Mucosa of stomach (tissue), 1 donor: ENCODE measurements around the gene OSBPL8.
"Not testable (repeated sequence)": the region's sequence is repeated elsewhere in the genome, so short reads cannot be mapped to it uniquely, and the experiment has no call there.

Experiments
- H3K27me3 ChIP-seq: one replicate; pipeline ENCODE4 v1.7.0; 2013; ENCODE audit warnings: mild to moderate bottlenecking, low read length; ENCODE audit not compliant: control insufficient read depth, insufficient read depth
- H3K36me3 ChIP-seq: one replicate; pipeline ENCODE4 v1.7.0; 2013; ENCODE audit warnings: low read length; ENCODE audit not compliant: control insufficient read depth, insufficient read depth
- H3K4me1 ChIP-seq: one replicate; pipeline ENCODE4 v1.7.0; 2013; ENCODE audit warnings: mild to moderate bottlenecking, low read length; ENCODE audit not compliant: control insufficient read depth, insufficient read depth
- H3K4me3 ChIP-seq: one replicate; pipeline ENCODE4 v1.7.0; 2013; ENCODE audit warnings: low read length
- H3K9ac ChIP-seq: one replicate; pipeline ENCODE4 v1.7.0; 2013; ENCODE audit warnings: mild to moderate bottlenecking, low read length, moderate library complexity
- H3K9me3 ChIP-seq: one replicate; pipeline ENCODE4 v1.7.0; 2013; ENCODE audit warnings: mild to moderate bottlenecking, low read length, moderate library complexity; ENCODE audit not compliant: control insufficient read depth
- donor health status: Pancreatic carcinoma.

The OSBPL8 gene

GRCh38 chr12:76332606-76333005 is 227.0 kb downstream of the OSBPL8 start:
- H3K9me3 ChIP-seq, result no peaks in the 10 kb centered on the region
- H3K36me3 ChIP-seq, result no peaks in the 10 kb centered on the region

DNA sequence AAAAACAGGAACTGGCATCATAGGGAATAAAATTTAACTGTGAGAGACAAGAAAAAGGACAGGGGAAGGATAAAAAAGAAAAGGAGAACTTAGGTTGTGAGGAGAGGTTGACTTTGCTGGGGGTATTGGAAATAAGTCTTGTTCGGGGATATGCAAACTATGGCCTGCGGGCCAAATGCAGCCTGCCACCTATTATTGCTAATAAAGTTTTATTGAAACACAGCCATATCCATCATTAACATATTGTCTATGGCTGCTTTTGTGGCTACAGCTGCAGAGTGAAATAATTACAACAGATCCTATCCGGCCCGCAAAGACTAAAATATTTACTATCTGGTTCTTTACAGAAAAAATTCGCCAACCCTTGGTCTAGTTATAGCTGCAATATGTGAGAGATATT is 230.0 kb downstream of the OSBPL8 start:
- no peak overlapping the region for H3K9ac ChIP-seq
- no peaks in the 10 kb centered on the region for H3K36me3 ChIP-seq
- H3K4me3 ChIP-seq, result no peak overlapping the region
- H3K4me1 ChIP-seq, result no peaks in the 10 kb centered on the region
- H3K27me3 ChIP-seq, result no peaks in the 10 kb centered on the region
- no peaks in the 10 kb centered on the region for H3K9me3 ChIP-seq

More at GRCh38 chr12:76332606-76333005, 227.0 kb downstream of the OSBPL8 start:
- no peak overlapping the region for H3K9ac ChIP-seq
- H3K4me3 ChIP-seq, result no peak overlapping the region
- no peaks in the 10 kb centered on the region for H3K4me1 ChIP-seq
- no peaks in the 10 kb centered on the region for H3K27me3 ChIP-seq

DNA sequence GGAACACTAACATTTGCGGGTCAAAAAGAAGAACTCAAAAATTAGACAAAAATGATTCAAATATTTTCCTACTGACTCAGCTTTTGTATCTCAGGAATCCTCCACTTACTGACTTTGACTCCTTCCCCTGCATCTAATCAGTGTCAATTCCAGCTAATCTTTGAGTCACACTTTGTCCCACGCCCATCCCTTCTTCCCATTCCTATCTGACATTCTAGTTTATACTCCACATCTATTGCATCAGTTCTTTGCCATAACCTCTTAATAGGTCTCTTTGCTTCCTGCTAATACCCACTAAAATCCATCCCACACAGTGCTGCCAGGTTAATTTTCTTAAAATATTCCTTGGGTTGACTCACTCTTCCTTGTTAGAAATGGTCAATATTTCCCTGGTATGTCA is 230.4 kb downstream of the OSBPL8 start:
- Histone ChIP-seq H3K9me3 (no peaks in the 10 kb centered on the region), H3K27me3 (no peaks in the 10 kb centered on the region), H3K36me3 (no peaks in the 10 kb centered on the region), H3K4me1 (no peaks in the 10 kb centered on the region), H3K4me3 (no peak overlapping the region), H3K9ac (no peak overlapping the region)

DNA sequence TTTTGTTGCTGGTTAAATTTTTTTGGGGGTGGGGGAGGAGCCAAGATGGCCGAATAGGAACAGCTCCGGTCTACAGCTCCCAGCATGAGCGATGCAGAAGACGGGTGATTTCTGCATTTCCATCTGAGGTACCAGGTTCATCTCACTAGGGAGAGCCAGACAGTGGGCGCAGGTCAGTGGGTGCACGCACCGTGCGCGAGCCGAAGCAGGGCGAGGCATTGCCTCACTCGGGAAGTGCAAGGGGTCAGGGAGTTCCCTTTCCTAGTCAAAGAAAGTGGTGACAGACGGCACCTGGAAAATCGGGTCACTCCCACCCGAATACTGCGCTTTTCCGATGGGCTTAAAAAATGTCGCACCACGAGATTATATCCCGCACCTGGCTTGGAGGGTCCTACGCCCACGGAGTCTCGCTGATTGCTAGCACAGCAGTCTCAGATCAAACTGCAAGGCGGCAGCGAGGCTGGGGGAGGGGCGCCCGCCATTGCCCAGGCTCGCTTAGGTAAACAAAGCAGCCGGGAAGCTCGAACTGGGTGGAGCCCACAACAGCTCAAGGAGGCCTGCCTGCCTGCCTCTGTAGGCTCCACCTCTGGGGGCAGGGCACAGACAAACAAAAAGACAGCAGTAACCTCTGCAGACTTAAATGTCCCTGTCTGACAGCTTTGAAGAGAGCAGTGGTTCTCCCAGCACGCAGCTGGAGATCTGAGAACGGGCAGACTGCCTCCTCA is 239.8 kb downstream of the OSBPL8 start:
- not testable (repeated sequence) for H3K27me3 ChIP-seq, H3K9ac ChIP-seq, H3K9me3 ChIP-seq, H3K4me1 ChIP-seq, H3K4me3 ChIP-seq, H3K36me3 ChIP-seq

DNA sequence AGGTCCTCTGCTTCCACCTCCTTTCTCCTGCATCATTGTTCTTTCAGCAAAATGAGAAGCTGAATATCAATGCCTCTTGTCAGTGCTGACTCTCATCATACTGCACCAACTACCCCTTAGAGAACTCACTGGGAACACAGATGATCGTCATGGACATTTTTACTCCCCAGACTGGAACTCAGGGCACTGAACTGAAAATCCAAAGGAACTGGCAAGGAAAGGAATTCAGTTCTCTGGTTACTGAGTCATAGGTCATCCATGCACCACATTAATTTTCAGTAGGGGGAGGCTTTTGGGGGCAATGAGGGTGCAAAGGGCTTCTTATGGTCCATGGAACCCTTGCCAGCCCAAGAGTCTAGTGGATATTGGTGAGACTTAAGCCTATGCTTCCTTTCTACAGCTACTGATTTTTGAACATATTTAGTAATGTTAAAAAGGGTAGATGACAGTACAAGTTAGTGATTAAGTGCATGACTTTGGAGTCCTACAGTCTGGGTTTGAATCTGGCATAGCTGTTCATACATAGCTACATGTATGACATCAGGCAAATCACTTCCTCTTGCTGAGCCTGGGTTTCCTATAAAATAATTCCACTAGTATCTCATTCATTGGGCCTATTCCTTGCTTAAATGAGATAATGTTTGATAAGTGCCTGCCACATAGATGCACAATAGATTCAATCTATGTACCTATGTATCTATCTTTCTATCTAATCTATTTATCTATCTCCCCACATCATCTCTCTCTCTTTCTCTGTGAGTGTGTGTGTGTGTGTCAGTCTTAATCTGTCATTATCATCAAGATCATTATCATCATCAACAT is 240.6 kb downstream of the OSBPL8 start:
- H3K9ac ChIP-seq, result no peak overlapping the region
- no peak overlapping the region for H3K4me3 ChIP-seq
- peaks cover 5% of the 10 kb centered on the region for H3K27me3 ChIP-seq
- no peaks in the 10 kb centered on the region for H3K9me3 ChIP-seq
- H3K4me1 ChIP-seq, result no peaks in the 10 kb centered on the region
- no peaks in the 10 kb centered on the region for H3K36me3 ChIP-seq

- Histone ChIP-seq H3K36me3 (no peaks in the 10 kb centered on the region), H3K9me3 (no peaks in the 10 kb centered on the region), H3K9ac (no peak overlapping the region), H3K27me3 (peaks cover 5% of the 10 kb centered on the region), H3K4me3 (no peak overlapping the region), H3K4me1 (no peaks in the 10 kb centered on the region)
Measured at GRCh38 chr12:76317976-76318375, 241.6 kb downstream of the OSBPL8 start.

- no peaks in the 10 kb centered on the region for H3K36me3 ChIP-seq
- no peak overlapping the region for H3K4me3 ChIP-seq
- peaks cover 5% of the 10 kb centered on the region for H3K27me3 ChIP-seq
- no peak overlapping the region for H3K9ac ChIP-seq
- no peaks in the 10 kb centered on the region for H3K4me1 ChIP-seq
- H3K9me3 ChIP-seq, result no peaks in the 10 kb centered on the region
Measured at GRCh38 chr12:76316468-76316867, 243.1 kb downstream of the OSBPL8 start.

DNA sequence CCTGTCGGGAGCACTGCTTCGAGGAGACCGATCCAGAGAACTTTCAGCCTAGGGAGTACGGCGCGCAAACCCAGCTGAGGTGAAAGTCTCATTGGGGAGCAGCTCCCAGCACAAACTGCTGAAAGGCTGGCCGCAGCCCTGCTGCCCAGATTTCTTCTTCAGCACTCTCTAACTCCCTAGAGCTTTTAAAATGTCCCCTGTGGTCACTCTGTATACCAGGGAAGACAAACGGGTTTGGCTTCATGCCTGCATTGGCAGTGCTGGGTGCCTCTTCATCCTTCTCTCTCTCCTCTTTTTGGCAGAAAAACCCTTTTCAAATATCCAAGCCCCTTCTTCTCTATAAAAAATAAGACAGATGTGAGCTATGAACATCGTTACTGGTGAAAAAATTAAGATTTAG is 246.3 kb downstream of the OSBPL8 start:
- Histone ChIP-seq H3K4me3 (no peak overlapping the region), H3K36me3 (no peaks in the 10 kb centered on the region), H3K9ac (no peak overlapping the region), H3K9me3 (no peaks in the 10 kb centered on the region), H3K4me1 (no peaks in the 10 kb centered on the region), H3K27me3 (peaks cover 5% of the 10 kb centered on the region)

GRCh38 chr12:76312315-76312714 is 247.3 kb downstream of the OSBPL8 start:
- Histone ChIP-seq H3K9ac (no peak overlapping the region), H3K9me3 (no peaks in the 10 kb centered on the region), H3K36me3 (no peaks in the 10 kb centered on the region), H3K4me3 (no peak overlapping the region), H3K4me1 (no peaks in the 10 kb centered on the region), H3K27me3 (peaks cover 5% of the 10 kb centered on the region)

DNA sequence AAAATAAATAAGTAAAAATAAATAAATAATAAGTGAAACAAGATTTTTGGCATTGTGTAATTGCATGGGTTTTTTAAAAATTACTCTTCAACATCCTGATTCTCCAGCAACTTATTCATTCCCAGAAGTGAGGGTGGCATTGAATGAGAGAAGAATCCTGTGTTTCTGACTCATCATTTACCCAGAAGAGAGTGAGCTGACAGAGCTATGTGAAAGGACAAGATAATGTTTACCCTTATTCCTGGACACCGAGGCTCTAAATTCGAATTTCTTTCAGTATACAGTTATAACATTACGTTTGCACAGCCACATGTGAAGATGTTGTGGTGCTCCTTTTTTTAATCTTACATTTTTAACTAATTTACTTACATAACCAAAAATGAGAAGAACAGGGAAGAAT is 247.8 kb downstream of the OSBPL8 start:
- Histone ChIP-seq H3K9me3 (no peaks in the 10 kb centered on the region), H3K36me3 (no peaks in the 10 kb centered on the region), H3K9ac (no peak overlapping the region), H3K4me1 (no peaks in the 10 kb centered on the region), H3K4me3 (no peak overlapping the region), H3K27me3 (peaks cover 5% of the 10 kb centered on the region)

DNA sequence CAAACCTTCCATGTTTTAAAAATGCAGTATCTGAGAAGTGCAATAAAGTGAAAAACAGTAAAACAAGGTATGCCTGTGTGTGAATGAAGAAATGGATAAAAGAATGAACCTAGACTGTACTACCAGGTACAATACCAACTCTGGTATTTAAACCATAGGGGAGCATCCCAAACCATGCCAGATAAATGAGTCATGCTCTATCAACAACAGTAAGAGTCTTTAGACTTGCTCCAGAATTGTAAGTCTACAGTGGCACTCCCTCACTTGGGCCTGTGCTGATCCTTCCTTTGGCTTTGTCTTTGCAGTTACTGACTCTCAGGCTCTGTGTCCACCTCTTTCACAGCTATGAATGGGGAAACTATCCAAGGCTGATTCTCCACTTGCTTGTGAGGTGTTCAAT is 249.5 kb downstream of the OSBPL8 start:
- no peaks in the 10 kb centered on the region for H3K27me3 ChIP-seq
- no peaks in the 10 kb centered on the region for H3K9me3 ChIP-seq
- H3K9ac ChIP-seq, result no peak overlapping the region

DNA sequence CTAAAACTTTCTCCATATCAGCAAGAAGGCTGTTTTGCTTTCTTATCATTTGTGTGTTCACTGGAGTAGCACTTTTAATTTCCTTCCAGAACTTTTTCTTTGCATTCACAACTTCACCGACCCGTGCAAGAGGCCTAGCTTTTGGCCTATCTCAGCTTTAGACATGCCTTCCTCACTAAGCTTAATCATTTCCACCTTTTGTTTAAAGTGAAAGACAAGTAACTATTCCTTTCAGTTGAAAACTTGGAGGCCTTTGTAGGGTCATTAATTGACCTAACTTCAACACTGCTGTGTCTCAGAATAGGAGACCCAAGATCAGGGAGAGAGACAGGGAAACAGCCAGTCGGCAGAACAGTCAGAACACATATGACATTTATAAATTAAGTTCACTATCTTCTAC is 250.7 kb downstream of the OSBPL8 start:
- Histone ChIP-seq H3K9ac (no peak overlapping the region), H3K9me3 (no peaks in the 10 kb centered on the region), H3K36me3 (no peaks in the 10 kb centered on the region), H3K27me3 (no peaks in the 10 kb centered on the region), H3K4me1 (no peaks in the 10 kb centered on the region), H3K4me3 (no peak overlapping the region)

More for the DNA sequence above, 249.5 kb downstream of the OSBPL8 start:
- Histone ChIP-seq H3K36me3 (no peaks in the 10 kb centered on the region), H3K4me1 (no peaks in the 10 kb centered on the region), H3K4me3 (no peak overlapping the region)
